ENCODE data around the gene GDF10.

DNA sequence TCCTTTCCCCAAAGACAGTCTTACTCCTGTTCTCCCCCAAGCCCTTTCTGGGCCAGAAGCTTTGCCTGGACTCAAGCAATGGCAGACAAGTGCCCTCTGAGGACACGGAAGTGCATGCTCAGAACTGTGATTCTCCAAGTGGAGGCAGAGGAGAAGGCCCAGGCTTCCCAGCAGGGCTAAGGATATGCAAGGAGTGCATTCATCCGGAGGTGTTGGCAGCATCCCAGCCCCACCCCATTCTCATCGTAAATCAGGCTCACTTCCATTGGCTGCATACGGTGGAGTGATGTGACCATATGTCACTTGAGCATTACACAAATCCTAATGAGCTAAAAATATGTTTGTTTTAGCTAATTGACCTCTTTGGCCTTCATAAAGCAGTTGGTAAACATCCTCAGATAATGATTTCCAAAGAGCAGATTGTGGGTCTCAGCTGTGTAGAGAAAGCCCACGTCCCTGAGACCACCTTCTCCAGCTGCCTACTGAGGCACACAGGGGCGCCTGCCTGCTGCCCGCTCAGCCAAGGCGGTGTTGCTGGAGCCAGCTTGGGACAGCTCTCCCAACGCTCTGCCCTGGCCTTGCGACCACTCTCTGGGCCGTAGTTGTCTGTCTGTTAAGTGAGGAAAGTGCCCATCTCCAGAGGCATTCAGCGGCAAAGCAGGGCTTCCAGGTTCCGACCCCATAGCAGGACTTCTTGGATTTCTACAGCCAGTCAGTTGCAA is 46.7 kb downstream of the GDF10 start:
- TF ChIP-seq JUNB (CRISPR knock-in tag; IDR thresholded peaks at IDR 0.05; ENCODE audit: borderline replicate concordance) (no peak), CREB1 (IDR thresholded peaks at IDR 0.05) (no peak), CREB1 (CRISPR knock-in tag; IDR thresholded peaks at IDR 0.05) (no peak), POLR2A (IDR thresholded peaks at IDR 0.05; ENCODE audit: insufficient read depth in 1 of 2, low read depth in 2 of 2, low read length in 2 of 2) (no peak), NR2F6 (IDR thresholded peaks at IDR 0.05) (no peak), NR2F6 (CRISPR knock-in tag; IDR thresholded peaks at IDR 0.05) (no peak), ZBTB1 (CRISPR knock-in tag; IDR thresholded peaks at IDR 0.05; ENCODE audit: borderline replicate concordance) (no peak), YY1 (IDR thresholded peaks at IDR 0.05; ENCODE audit: insufficient read depth, insufficient replicate concordance, low read depth, low read length) (no peak)

All from HepG2 (cell line).